Measurements from ENCODE around the gene FKBP2. TPM values are rescaled to one million over a fixed set of nuclear protein-coding genes. Genes with fewer than 3 reads are reported as not detected.

The FKBP2 gene
- total and polyA plus RNA-seq, 2 of the 13 experiments (the other 11 are each of a cell fraction or from before 2014, with no cell fraction given): 30.1 to 53.3 TPM

- TF ChIP-seq UBTF (CRISPR knock-in tag; IDR thresholded peaks at IDR 0.05): peak; percentile 61; the same call in 1 of the 2 replicates
- peak; percentile 61 for TF ChIP-seq GABPB1 (CRISPR knock-in tag; IDR thresholded peaks at IDR 0.05)
- TF ChIP-seq, protein P1, sequence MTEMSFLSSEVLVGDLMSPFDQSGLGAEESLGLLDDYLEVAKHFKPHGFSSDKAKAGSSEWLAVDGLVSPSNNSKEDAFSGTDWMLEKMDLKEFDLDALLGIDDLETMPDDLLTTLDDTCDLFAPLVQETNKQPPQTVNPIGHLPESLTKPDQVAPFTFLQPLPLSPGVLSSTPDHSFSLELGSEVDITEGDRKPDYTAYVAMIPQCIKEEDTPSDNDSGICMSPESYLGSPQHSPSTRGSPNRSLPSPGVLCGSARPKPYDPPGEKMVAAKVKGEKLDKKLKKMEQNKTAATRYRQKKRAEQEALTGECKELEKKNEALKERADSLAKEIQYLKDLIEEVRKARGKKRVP (CRISPR knock-in tag; IDR thresholded peaks at IDR 0.05): peak in 1 of 2 experiments; percentile 50; a peak in 1 of 4 replicates
- no peak for TF ChIP-seq ZNF672 (CRISPR knock-in tag; IDR thresholded peaks at IDR 0.05)
- TF ChIP-seq FOXM1 (CRISPR knock-in tag; IDR thresholded peaks at IDR 0.05): no peak
- TF ChIP-seq, protein P2, sequence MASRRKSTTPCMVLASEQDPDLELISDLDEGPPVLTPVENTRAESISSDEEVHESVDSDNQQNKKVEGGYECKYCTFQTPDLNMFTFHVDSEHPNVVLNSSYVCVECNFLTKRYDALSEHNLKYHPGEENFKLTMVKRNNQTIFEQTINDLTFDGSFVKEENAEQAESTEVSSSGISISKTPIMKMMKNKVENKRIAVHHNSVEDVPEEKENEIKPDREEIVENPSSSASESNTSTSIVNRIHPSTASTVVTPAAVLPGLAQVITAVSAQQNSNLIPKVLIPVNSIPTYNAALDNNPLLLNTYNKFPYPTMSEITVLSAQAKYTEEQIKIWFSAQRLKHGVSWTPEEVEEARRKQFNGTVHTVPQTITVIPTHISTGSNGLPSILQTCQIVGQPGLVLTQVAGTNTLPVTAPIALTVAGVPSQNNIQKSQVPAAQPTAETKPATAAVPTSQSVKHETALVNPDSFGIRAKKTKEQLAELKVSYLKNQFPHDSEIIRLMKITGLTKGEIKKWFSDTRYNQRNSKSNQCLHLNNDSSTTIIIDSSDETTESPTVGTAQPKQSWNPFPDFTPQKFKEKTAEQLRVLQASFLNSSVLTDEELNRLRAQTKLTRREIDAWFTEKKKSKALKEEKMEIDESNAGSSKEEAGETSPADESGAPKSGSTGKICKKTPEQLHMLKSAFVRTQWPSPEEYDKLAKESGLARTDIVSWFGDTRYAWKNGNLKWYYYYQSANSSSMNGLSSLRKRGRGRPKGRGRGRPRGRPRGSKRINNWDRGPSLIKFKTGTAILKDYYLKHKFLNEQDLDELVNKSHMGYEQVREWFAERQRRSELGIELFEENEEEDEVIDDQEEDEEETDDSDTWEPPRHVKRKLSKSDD (CRISPR knock-in tag; IDR thresholded peaks at IDR 0.05; ENCODE audit: low read depth): no peak
- no peak for TF ChIP-seq HMGXB3 (CRISPR knock-in tag; IDR thresholded peaks at IDR 0.05; ENCODE audit: borderline replicate concordance)
- no peak for TF ChIP-seq ZKSCAN1 (IDR thresholded peaks at IDR 0.05; ENCODE audit: low read length)
- peak; percentile 92 for TF ChIP-seq SKI (IDR thresholded peaks at IDR 0.05; ENCODE audit: partially characterized antibody)
- TF ChIP-seq ELF4 (CRISPR knock-in tag; IDR thresholded peaks at IDR 0.05; ENCODE audit: borderline replicate concordance): no peak
- TF ChIP-seq, protein P3, sequence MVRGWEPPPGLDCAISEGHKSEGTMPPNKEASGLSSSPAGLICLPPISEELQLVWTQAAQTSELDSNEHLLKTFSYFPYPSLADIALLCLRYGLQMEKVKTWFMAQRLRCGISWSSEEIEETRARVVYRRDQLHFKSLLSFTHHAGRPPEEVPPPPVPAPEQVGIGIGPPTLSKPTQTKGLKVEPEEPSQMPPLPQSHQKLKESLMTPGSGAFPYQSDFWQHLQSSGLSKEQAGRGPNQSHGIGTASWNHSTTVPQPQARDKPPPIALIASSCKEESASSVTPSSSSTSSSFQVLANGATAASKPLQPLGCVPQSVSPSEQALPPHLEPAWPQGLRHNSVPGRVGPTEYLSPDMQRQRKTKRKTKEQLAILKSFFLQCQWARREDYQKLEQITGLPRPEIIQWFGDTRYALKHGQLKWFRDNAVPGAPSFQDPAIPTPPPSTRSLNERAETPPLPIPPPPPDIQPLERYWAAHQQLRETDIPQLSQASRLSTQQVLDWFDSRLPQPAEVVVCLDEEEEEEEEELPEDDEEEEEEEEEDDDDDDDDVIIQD (CRISPR knock-in tag; IDR thresholded peaks at IDR 0.05; ENCODE audit: low read depth): no peak
- peak; percentile 51; the same call in 1 of the 2 replicates for TF ChIP-seq ZFY (CRISPR knock-in tag; IDR thresholded peaks at IDR 0.05)
- no peak for TF ChIP-seq ZNF546 (CRISPR knock-in tag; conservative IDR thresholded peaks at IDR 0.05)
- TF ChIP-seq, protein P4, sequence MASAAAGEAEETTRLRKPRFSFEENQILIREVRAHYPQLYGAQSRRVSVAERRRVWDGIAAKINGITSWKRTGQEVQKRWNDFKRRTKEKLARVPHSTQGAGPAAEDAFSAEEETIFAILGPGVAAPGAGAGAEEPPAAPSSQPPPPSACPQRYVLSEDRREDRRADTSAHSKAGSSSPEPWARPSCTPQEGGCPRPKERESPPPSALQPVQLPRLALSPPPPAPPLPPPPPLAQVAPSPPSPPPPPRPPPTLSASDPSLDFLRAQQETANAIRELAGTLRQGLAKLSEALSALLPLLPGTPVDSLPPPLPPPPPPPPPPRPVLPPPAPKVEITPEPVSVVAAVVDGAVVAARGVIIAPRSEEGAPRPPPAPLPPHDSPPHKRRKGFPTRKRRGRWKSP (CRISPR knock-in tag; IDR thresholded peaks at IDR 0.05): no peak
- TF ChIP-seq ZNF670 (CRISPR knock-in tag; IDR thresholded peaks at IDR 0.05; ENCODE audit: borderline replicate concordance): no peak
- no peak for TF ChIP-seq MTF1 (CRISPR knock-in tag; IDR thresholded peaks at IDR 0.05)
Measured at GRCh38 chr11:64237484-64237951, 3.4 kb upstream of the FKBP2 start (continued).

All from HepG2 (cell line).